A673 (cell line): ENCODE results near the gene RALGAPB. TPM values are rescaled to one million over a fixed set of nuclear protein-coding genes. Genes with fewer than 3 reads are reported as not detected.
"Not testable (repeated sequence)": the region's sequence is repeated elsewhere in the genome, so short reads cannot be mapped to it uniquely, and the experiment has no call there.

Experiments
- BruUV-seq: library from RNA; stranded (reverse); fragments of 400-500 nt; replicated peaks from 2 replicates; lab custom pipeline; 2021; lab: Mats Ljungman, UMichigan
- CTCF ChIA-PET: fragments of 300-600 bp; sonication (Branson Sonifier 250); formaldehyde crosslinking; loops from one replicate; lab custom pipeline; 2022; ENCODE audit warnings: antibody characterized with exemption; lab: Charles Lee
- POLR2A ChIA-PET: fragments of 300-600 bp; sonication (Branson Sonifier 250); formaldehyde crosslinking; loops from one replicate; lab custom pipeline; 2022; ENCODE audit warnings: antibody characterized with exemption; ENCODE audit not compliant: low non-redundant PET; lab: Charles Lee
- DNase-seq: peaks from one replicate; pipeline ENCODE4 v3.0.0-alpha.2; 2015; ENCODE audit warnings: low spot score
- H3K27ac ChIP-seq: fragments of 200-600 bp; sonication (generic); 2 replicates; pipeline ENCODE4 v1.5.1; 2016; ENCODE audit warnings: mixed run types, low read depth, mild to moderate bottlenecking, mixed read lengths, antibody characterized with exemption, low read length; ENCODE audit not compliant: poor library complexity, severe bottlenecking
- H3K27me3 ChIP-seq: fragments of 200-600 bp; sonication (generic); replicated peaks from 2 replicates; pipeline ENCODE4 v1.6.1; 2017; ENCODE audit warnings: mixed run types, low read depth, mild to moderate bottlenecking, mixed read lengths, antibody characterized with exemption, low read length; ENCODE audit not compliant: insufficient read depth, poor library complexity
- H3K36me3 ChIP-seq: fragments of 200-600 bp; sonication (generic); 2 replicates; pipeline ENCODE4 v1.6.1; 2016; ENCODE audit warnings: mixed run types, mild to moderate bottlenecking, mixed read lengths, antibody characterized with exemption, low read length; ENCODE audit not compliant: insufficient read depth, poor library complexity, severe bottlenecking
- H3K4me1 ChIP-seq: fragments of 200-600 bp; sonication (generic); 2 replicates; pipeline ENCODE4 v1.6.1; 2017; ENCODE audit warnings: mixed run types, mild to moderate bottlenecking, mixed read lengths, antibody characterized with exemption, low read length; ENCODE audit not compliant: insufficient read depth, poor library complexity, severe bottlenecking
- H3K4me3 ChIP-seq: fragments of 200-600 bp; sonication (generic); 2 replicates; pipeline ENCODE4 v1.5.1; 2016; ENCODE audit warnings: low read depth, mixed run types, mild to moderate bottlenecking, mixed read lengths, low read length; ENCODE audit not compliant: poor library complexity, severe bottlenecking
- H3K9me3 ChIP-seq: fragments of 200-600 bp; sonication (generic); 2 replicates; pipeline ENCODE4 v1.6.1; 2016; ENCODE audit warnings: mixed run types, low read depth, mild to moderate bottlenecking, mixed read lengths, antibody characterized with exemption, low read length; ENCODE audit not compliant: poor library complexity, severe bottlenecking
- EZH2 ChIP-seq: fragments of 200-600 bp; sonication (generic); IDR thresholded peaks from 2 replicates; pipeline ENCODE4 v1.6.1; 2017; ENCODE audit warnings: borderline replicate concordance, low read depth, mild to moderate bottlenecking, mixed read lengths, antibody characterized with exemption, low read length; ENCODE audit not compliant: poor library complexity, severe bottlenecking
- intact Hi-C: fragments of 100-400 bp; cut with micrococcal nuclease; formaldehyde crosslinking; loops from one replicate; pipeline ENCODE4 v1.10.0; 2022; ENCODE audit not compliant: unreplicated experiment
- total RNA-seq: library from RNA; stranded (reverse); gene quantifications from 2 replicates; pipeline ENCODE4 v1.2.3, GENCODE V29; 2021
- TF ChIP-seq, protein P1 (sequence below): fragments of 300-800, 200-600 bp; sonication (generic); conservative IDR thresholded peaks from 2 replicates; pipeline ENCODE4 v1.5.1; 2017; ENCODE audit warnings: low read depth, mild to moderate bottlenecking, antibody characterized with exemption, low read length, moderate library complexity, mixed read lengths

The RALGAPB gene
- total RNA-seq, 1 experiment from 2014 or later, result 34.4 TPM

DNA sequence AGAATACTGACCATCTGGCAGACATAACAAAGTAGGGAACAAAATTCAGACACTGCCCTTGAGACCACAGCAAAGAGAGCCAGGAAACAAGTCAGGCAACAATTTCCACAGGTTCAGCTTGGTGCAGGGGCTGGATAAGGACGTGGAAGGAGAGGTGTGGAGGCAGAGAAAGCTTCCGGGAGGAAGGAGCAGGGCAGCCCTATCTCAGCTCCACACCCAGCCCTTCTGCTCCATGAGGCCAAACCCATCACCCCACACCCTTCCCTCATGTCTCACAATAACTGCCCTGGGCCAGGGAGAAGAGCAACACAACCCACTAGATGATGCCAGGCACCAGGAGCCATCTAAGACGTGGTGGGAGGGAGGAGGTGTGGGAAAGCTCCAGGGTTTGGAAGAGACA is 43.3 kb upstream of the RALGAPB start:
- Histone ChIP-seq H3K27me3 (no peaks in the 10 kb centered on the region), H3K36me3 (peaks cover 100% of the 10 kb centered on the region), H3K4me1 (peaks cover 7% of the 10 kb centered on the region), H3K27ac (peak overlapping the region; percentile 18), H3K9me3 (no peaks in the 10 kb centered on the region), H3K4me3 (no peak overlapping the region)
- intact Hi-C loops, result no loop called here
- TF ChIP-seq, protein P1, sequence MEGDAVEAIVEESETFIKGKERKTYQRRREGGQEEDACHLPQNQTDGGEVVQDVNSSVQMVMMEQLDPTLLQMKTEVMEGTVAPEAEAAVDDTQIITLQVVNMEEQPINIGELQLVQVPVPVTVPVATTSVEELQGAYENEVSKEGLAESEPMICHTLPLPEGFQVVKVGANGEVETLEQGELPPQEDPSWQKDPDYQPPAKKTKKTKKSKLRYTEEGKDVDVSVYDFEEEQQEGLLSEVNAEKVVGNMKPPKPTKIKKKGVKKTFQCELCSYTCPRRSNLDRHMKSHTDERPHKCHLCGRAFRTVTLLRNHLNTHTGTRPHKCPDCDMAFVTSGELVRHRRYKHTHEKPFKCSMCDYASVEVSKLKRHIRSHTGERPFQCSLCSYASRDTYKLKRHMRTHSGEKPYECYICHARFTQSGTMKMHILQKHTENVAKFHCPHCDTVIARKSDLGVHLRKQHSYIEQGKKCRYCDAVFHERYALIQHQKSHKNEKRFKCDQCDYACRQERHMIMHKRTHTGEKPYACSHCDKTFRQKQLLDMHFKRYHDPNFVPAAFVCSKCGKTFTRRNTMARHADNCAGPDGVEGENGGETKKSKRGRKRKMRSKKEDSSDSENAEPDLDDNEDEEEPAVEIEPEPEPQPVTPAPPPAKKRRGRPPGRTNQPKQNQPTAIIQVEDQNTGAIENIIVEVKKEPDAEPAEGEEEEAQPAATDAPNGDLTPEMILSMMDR, result no peak
- TF ChIP-seq EZH2, result no peak
- POLR2A ChIA-PET, result no interaction called here
- no peak for DNase-seq
- BruUV-seq, result no TSS peak
- CTCF ChIA-PET, result no interaction called here

DNA sequence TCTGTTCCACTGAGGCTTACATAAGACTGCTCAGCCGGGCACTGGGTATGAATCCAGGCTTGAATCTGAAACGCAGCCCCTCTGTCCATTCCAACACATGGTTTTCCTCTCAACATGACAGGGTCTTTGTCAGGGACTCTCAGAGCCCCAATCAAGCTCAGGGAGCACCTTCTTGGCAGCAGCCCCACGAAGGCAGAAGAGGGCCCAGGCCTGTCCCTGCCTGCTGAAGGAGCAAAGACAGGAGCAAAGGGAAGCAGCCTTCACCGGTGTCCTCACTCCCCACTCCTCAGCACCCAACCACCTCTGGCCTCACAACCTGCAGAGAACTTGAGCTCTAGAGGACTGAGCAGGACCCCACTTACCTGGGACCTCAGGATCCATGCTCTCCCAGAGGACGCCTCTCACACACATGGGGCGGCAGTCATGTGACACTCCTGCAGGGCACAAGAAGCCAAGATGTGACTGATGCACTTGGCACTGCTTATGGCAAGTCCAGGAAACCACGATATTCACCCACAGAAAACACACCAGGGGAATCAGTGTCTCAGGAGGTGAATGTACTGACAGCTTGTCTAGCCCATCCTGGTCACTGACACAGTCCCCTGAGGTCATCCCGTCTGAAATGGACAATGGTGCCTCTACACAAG is 41.8 kb upstream of the RALGAPB start:
- intact Hi-C loops, result no loop called here
- peaks cover 7% of the 10 kb centered on the region for H3K4me1 ChIP-seq
- CTCF ChIA-PET, result no interaction called here
- H3K27me3 ChIP-seq, result no peaks in the 10 kb centered on the region
- no peak for DNase-seq
- POLR2A ChIA-PET, result interaction anchor here (0.5 to 0.6 kb wide), 2 partner anchors 36 to 111 kb away, joined by 3 read pairs; no protein-coding TSS in a partner anchor
- H3K27ac ChIP-seq, result no peak overlapping the region
- H3K4me3 ChIP-seq, result no peak overlapping the region
- peaks cover 88% of the 10 kb centered on the region for H3K36me3 ChIP-seq
- H3K9me3 ChIP-seq, result no peaks in the 10 kb centered on the region
- TF ChIP-seq, protein P1, result no peak
- TF ChIP-seq EZH2, result no peak
- BruUV-seq, result no TSS peak

DNA sequence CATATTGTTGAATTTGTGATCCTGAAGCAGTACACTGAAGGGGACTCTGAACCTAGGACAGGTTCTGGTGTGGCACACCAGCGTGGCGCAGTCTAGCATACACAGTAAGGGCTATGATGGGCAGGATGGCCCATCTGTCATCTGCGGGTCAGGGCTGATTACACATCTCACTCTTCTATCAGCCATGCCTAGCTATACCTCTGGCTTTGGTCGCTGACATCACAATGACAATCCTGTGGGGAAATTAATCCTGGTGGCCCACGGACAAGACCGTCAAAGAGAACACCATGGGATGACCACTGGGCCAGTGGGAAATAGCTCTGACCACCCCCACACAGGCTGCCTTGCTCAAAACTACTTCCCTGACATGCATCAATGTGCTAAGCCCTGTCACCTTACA is 40.4 kb upstream of the RALGAPB start:
- H3K27ac ChIP-seq, result no peak overlapping the region
- intact Hi-C loops, result no loop called here
- DNase-seq, result no peak
- TF ChIP-seq EZH2, result no peak
- TF ChIP-seq, protein P1, result no peak
- no TSS peak for BruUV-seq
- CTCF ChIA-PET, result no interaction called here
- H3K4me3 ChIP-seq, result no peak overlapping the region
- H3K27me3 ChIP-seq, result no peaks in the 10 kb centered on the region
- POLR2A ChIA-PET, result no interaction called here
- peaks cover 73% of the 10 kb centered on the region for H3K36me3 ChIP-seq
- H3K4me1 ChIP-seq, result peaks cover 4% of the 10 kb centered on the region
- H3K9me3 ChIP-seq, result no peaks in the 10 kb centered on the region

DNA sequence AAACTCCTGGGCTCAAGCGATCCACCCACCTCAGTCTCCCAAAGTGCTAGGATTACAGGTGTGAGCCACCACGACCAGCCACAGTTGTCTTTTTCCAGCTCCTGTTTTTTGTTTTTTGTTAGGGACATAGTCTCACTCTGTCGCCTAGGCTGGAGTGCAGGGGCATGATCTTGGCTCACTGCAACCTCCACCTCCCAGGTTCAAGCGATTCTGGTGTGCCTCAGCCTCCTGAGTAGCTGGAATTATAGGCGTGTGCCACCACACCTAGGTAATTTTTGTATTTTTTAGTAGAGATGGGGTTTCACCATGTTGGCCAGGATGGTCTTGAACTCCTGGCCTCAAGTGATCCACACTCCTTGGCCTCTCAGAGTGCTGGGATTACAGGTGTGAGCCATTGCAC is 39.8 kb upstream of the RALGAPB start:
- Histone ChIP-seq H3K36me3 (peaks cover 67% of the 10 kb centered on the region), H3K4me3 (peak overlapping the region; percentile 86)
- H3K9me3 ChIP-seq, BruUV-seq, POLR2A ChIA-PET, intact Hi-C loops, H3K27me3 ChIP-seq, DNase-seq, CTCF ChIA-PET, H3K27ac ChIP-seq, H3K4me1 ChIP-seq: not testable (repeated sequence)
